ENCODE results near the gene PYCARD. TPM values are rescaled to one million over a fixed set of nuclear protein-coding genes. Genes with fewer than 3 reads are reported as not detected.
"Not testable (repeated sequence)": the region's sequence is repeated elsewhere in the genome, so short reads cannot be mapped to it uniquely, and the experiment has no call there.

Gene PYCARD
- total RNA-seq, 1 donor from 2014 or later = 15.3 TPM

DNA sequence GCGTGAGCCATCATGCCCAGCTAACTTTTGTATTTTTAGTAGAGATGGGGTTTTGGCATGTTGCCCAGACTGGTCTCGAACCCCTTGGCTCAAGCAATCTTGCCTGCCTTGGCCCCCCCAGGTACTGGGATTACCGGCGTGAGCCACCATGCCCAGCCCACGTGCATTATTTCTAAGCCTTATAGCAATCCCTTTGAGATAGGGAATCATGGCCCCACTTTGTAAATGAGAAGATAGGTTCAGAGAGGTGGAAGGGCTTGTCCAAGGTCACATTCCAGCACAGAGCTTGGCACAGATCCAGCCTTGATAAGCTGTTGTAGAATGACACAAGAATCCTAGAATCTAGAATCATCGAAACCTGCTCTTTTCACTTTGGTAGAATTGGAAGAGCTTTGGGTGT lies 4.2 kb upstream of the PYCARD start:
- Mint-ChIP-seq H3K27me3 (ENCODE audit: low read depth) (peaks cover 5% of the 10 kb centered on the region), H3K4me3 (ENCODE audit: low read depth) (no peak overlapping the region), H3K27ac (no peak overlapping the region), H3K4me1 (ENCODE audit: low read depth) (peaks cover 19% of the 10 kb centered on the region), H3K9me3 (no peaks in the 10 kb centered on the region), H3K36me3 (ENCODE audit: low read depth) (no peaks in the 10 kb centered on the region)
- intact Hi-C loops (cut with micrococcal nuclease) = loop anchor here (10.0 kb wide), 1 partner anchor 148 kb away; the partner anchor contains the start of gene ITGAX
- no peak for DNase-seq (ENCODE audit: low spot score)

DNA sequence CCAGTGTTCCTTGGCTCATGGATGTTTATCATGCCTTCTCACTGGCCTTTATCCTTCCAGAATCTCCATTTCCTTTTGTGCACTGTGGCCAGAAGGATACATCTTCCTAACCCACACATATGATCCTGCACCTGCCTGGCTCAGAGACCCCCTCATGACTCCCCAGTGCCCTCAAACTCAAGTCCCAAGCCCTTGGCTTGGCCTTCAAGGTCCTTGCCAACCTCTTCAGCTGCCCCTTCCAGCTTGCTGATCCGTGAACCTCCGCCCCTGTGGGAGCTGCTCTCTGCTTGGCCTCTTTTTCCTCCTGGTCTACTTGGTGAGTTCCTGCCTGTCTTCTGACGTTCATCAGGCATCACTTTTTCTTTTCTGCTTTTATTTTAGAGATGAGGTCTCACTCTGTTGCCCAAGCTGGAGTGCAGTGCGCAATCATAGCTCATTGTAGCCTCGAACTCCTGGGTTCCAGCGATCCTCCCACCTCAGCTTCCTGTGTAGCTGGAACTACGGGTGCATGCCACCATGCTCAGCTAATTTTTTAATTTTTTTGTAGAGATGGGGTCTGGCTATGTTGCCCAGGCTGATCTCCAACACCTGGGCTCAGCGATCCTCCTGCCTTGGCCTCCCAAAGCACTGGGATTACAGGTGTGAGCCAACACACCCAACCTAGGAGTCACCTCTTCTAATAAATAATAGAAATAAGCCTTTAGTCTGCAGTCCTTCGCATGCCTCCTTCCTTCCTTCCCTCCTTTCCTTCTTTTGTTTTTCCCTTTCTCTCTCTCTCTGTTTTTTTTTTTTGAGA lies 2.5 kb upstream of the PYCARD start:
- H3K4me3 Mint-ChIP-seq (ENCODE audit: low read depth) = no peak overlapping the region
- intact Hi-C loops (cut with micrococcal nuclease) = loop anchor here (5.0 to 10.0 kb wide), 4 partner anchors 62 to 662 kb away; partner anchors contain the start of gene ITGAX
- H3K4me1 Mint-ChIP-seq (ENCODE audit: low read depth) = peaks cover 27% of the 10 kb centered on the region
- H3K9me3 Mint-ChIP-seq = no peaks in the 10 kb centered on the region
- no peak for DNase-seq (ENCODE audit: low spot score)
- peaks cover 5% of the 10 kb centered on the region for H3K27me3 Mint-ChIP-seq (ENCODE audit: low read depth)
- H3K27ac Mint-ChIP-seq = no peak overlapping the region
- H3K36me3 Mint-ChIP-seq (ENCODE audit: low read depth) = peaks cover 11% of the 10 kb centered on the region

DNA sequence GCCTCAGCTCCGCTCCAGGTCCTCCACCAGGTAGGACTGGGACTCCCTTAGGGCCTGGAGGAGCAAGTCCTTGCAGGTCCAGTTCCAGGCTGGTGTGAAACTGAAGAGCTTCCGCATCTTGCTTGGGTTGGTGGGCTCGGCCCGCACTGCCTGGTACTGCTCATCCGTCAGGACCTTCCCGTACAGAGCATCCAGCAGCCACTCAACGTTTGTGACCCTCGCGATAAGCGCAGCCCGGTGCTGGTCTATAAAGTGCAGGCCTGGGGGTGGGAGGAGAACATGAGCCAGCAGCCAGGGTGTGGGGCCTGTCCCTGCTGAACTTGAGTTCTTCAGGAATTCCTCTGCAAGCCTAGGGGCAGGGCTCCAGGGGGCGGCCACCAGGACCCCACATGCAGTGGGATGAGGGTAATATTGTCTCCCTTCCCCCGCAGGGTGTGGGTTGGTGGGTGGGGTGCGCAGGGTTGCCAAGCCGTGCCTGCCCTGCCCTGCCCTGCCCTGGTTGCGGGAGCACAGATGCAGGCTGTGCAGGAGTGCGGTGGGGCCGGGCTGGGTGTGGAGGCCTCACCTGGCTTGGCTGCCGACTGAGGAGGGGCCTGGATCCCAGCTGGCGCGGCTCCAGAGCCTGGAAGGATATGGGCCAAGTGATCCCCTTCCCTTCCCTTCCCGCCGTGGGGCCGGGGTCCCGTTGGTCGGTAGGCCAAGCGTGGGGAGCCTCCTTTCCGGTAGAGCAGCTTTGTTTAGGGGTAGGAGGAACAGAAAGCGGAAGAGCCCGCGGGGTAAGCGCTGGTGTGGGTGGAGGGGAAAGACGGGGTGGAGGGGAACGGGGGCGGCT lies 762 bp downstream of the PYCARD start:
- peak overlapping the region; percentile 82 for H3K4me3 Mint-ChIP-seq (ENCODE audit: low read depth)
- DNase-seq (ENCODE audit: low spot score) = peak; percentile 33
- peaks cover 34% of the 10 kb centered on the region for H3K36me3 Mint-ChIP-seq (ENCODE audit: low read depth)
- intact Hi-C loops (cut with micrococcal nuclease) = loop anchor here (1.0 to 10.0 kb wide), 6 partner anchors 52 to 666 kb away; partner anchors contain the start of gene ITGAX
- peaks cover 46% of the 10 kb centered on the region for H3K4me1 Mint-ChIP-seq (ENCODE audit: low read depth)
- H3K27ac Mint-ChIP-seq = peak overlapping the region; percentile 77
- peaks cover 5% of the 10 kb centered on the region for H3K27me3 Mint-ChIP-seq (ENCODE audit: low read depth)
- H3K9me3 Mint-ChIP-seq = no peaks in the 10 kb centered on the region

DNA sequence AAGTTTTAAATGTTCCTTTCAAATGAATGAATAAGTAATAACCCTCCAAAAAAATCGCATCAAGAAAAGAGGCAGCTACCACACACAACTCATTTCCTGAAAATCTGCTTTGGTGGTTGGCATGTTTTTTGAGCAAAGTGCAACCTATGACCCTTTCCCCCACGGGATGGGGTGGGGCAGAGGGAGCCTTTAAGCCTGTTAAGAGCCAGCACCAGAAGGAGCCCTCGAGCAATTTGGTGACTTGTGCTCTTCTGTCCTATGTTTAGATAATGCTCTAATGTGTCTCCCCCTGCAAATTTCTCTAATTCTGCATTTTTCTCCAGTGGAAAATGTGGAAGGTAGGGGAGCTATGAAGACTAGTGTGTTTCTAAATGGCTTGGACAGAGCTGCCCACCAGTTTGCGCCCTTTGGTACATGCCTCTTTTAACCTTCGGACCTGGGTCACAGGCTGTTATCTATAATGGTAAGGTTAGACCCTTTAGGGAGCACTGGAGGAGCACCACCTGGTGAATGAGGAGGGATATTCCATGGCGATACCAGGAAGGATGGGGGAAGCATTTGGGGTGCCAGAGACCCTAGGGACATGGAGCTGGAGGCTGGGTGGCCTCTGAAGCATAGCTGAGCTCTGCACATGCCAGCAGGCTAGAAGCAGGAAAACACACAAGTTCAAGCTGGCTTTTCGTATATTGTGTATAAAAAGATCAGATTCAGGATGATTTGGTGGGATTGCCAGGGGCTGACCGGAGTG lies 1.6 kb downstream of the PYCARD start:
- Mint-ChIP-seq H3K4me1 (ENCODE audit: low read depth) (peaks cover 43% of the 10 kb centered on the region), H3K27me3 (ENCODE audit: low read depth) (no peaks in the 10 kb centered on the region), H3K27ac (peak overlapping the region; percentile 77), H3K36me3 (ENCODE audit: low read depth) (peaks cover 42% of the 10 kb centered on the region), H3K9me3 (no peaks in the 10 kb centered on the region), H3K4me3 (ENCODE audit: low read depth) (peak overlapping the region; percentile 82)
- DNase-seq (ENCODE audit: low spot score) = peak; percentile 56
- intact Hi-C loops (cut with micrococcal nuclease) = loop anchor here (1.0 to 10.0 kb wide), 6 partner anchors 52 to 666 kb away; partner anchors contain the start of gene ITGAX

DNA sequence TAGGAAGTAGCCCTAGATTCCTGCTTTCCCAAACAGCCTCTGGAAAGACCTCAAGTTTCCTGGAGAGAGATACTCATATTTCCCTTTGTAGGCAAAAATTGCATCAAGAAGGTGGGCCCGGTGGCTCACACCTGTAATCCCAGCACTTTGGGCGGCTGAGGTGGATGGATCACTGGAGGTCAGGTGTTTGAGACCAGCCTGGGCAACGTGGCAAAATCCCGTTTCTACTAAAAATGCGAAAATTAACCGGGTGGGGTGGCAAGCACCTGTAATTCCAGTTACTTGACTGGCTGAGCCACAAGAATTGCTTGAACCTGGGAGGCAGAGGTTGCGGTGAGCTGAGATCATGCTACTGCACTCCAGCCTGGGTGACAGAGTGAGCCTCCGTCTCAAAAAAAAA lies 2.4 kb downstream of the PYCARD start:
- Mint-ChIP-seq H3K36me3 (ENCODE audit: low read depth) (peaks cover 48% of the 10 kb centered on the region), H3K4me1 (ENCODE audit: low read depth) (peaks cover 43% of the 10 kb centered on the region), H3K27ac (peak overlapping the region; percentile 13)
- not testable (repeated sequence) for H3K27me3 Mint-ChIP-seq (ENCODE audit: low read depth); H3K9me3 Mint-ChIP-seq; DNase-seq (ENCODE audit: low spot score); H3K4me3 Mint-ChIP-seq (ENCODE audit: low read depth)
- intact Hi-C loops (cut with micrococcal nuclease) = loop anchor here (5.0 to 10.0 kb wide), 4 partner anchors 67 to 667 kb away; partner anchors contain the start of gene ITGAX

DNA sequence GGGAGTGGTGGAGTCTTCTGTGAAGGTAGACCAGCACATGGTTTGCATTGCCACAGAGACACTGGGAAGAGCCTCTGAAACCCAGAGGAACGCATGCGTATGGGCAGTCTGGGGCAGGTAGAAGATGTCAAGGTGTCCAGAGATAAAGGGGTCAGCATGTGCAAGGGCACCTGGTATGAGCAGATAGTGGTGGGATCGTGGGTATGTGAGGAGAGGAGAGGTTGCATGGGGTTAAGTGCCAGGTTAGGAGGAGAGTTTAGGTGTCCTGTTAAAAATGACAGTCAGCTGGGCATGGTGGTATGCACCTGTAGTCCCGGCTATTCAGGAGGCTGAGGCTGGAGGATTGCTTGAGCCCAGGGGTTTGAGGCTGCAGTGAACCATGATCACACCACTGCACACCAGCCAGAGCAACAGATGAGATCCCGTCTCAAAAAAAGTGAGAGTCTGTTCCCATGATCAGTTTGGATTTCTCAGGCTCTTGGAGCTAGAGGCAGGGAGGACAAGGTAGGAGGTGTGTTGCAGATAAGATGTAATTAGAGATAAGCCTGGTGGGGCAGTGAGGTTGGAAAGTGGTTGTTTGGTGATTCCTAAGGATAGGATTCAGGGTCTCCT lies 3.0 kb downstream of the PYCARD start:
- Mint-ChIP-seq H3K4me1 (ENCODE audit: low read depth) (peaks cover 43% of the 10 kb centered on the region), H3K4me3 (ENCODE audit: low read depth) (no peak overlapping the region)
- intact Hi-C loops (cut with micrococcal nuclease) = loop anchor here (5.0 to 10.0 kb wide), 4 partner anchors 68 to 668 kb away; partner anchors contain the start of gene ITGAX

DNA sequence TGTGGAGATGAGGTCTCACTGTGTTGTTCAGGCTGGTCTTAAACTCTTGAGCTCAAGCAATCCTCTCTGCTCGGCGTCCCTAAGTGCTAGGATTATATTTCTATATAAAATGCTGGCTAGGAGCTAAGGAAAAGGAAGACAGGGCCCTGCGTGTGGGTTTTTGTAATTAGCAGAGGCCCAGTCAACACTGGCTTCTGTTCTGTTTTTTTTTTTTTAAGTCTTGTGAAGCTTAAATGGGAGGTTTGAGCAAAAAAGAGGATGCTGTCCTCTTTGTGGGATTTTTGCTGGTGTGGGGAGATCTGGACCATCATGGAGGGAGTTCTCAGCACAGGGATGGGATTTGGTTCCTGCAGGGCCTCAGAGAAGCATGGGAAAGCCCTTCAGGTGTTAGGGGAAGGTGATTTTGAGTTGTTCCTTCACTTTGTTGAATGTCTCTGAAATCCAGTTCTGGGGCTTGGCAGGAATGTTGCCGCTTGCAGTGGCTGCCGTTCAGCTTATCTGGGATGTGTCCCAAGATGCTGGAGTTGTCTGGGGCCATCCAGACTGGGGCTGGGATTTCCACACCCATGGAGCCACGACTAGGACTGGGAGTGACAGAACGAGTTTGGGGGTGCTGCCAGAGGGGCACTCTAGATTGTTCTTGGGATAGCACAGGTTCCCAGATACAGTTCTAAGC lies 4.2 kb downstream of the PYCARD start:
- Mint-ChIP-seq H3K36me3 (ENCODE audit: low read depth) (peaks cover 65% of the 10 kb centered on the region), H3K27me3 (ENCODE audit: low read depth) (no peaks in the 10 kb centered on the region), H3K4me1 (ENCODE audit: low read depth) (peaks cover 40% of the 10 kb centered on the region), H3K4me3 (ENCODE audit: low read depth) (no peak overlapping the region), H3K27ac (peak overlapping the region; percentile 57), H3K9me3 (no peaks in the 10 kb centered on the region)
- DNase-seq (ENCODE audit: low spot score) = no peak
- intact Hi-C loops (cut with micrococcal nuclease) = no loop called here

More for the DNA sequence above, 3.0 kb downstream of the PYCARD start:
- Mint-ChIP-seq H3K27me3 (ENCODE audit: low read depth) (no peaks in the 10 kb centered on the region), H3K27ac (peak overlapping the region; percentile 36), H3K36me3 (ENCODE audit: low read depth) (peaks cover 54% of the 10 kb centered on the region), H3K9me3 (no peaks in the 10 kb centered on the region)
- no peak for DNase-seq (ENCODE audit: low spot score)

DNA sequence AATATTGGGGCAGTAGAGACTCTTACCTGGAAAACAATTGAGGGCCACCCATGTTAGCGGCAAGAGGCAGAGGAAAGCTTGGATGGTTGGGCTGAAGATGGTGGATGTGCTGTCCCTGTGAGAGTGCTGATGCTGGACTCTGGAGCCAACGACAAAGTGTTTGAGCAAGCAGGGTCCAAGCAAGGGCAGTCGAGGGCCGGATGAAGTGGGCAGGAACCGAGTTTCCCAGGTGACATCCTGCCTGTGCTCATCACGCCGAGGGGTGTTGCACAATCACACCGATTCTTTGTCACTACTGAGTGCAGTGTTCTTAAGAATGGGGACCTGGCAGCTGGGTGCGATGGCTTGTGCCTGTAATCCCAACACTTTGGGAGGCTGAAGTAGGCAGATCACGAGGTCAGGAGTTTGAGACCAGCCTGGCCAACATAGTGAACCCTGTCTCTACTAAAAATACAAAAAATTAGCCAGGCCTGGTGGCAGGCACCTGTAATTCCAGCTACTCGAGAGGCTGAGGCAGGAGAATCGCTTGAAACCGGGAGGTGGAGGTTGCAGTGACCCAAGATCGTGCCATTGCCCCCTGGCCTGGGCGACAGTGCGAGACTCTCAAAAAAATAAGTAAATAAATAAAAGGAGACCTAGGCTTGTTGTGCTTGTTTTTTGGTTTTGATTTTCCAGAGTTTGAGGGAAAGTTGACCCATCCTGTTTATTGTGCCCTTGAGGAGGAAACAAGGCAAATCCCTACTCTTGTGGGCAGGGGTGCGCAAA lies 6.1 kb downstream of the PYCARD start:
- H3K9me3 Mint-ChIP-seq = no peaks in the 10 kb centered on the region
- H3K4me3 Mint-ChIP-seq (ENCODE audit: low read depth) = no peak overlapping the region
- no peak overlapping the region for H3K27ac Mint-ChIP-seq
- no peaks in the 10 kb centered on the region for H3K27me3 Mint-ChIP-seq (ENCODE audit: low read depth)
- H3K36me3 Mint-ChIP-seq (ENCODE audit: low read depth) = peaks cover 81% of the 10 kb centered on the region
- intact Hi-C loops (cut with micrococcal nuclease) = no loop called here
- DNase-seq (ENCODE audit: low spot score) = no peak
- peaks cover 36% of the 10 kb centered on the region for H3K4me1 Mint-ChIP-seq (ENCODE audit: low read depth)

DNA sequence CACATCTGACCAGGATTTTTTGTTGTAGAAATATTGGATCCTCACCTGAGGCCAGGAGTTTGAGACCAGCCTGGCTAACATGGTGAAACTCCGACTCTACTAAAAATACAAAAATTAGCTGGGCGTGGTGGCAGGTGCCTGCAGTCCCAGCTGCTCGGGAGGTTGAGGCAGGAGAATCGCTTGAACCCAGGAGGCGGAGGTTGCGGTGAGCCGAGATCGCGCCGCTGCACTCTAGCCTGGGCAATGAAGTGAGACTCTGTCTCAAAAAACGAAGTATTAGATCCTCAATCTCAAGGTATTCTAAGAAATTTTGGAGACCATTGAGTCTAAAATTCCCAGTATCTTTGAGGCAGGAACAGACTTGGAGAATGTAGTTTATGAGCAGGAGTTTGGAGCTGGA lies 6.7 kb downstream of the PYCARD start:
- H3K4me3 Mint-ChIP-seq (ENCODE audit: low read depth); DNase-seq (ENCODE audit: low spot score); intact Hi-C loops (cut with micrococcal nuclease); H3K9me3 Mint-ChIP-seq; H3K27ac Mint-ChIP-seq; H3K27me3 Mint-ChIP-seq (ENCODE audit: low read depth): not testable (repeated sequence)
- H3K36me3 Mint-ChIP-seq (ENCODE audit: low read depth) = peaks cover 81% of the 10 kb centered on the region
- peaks cover 32% of the 10 kb centered on the region for H3K4me1 Mint-ChIP-seq (ENCODE audit: low read depth)

DNA sequence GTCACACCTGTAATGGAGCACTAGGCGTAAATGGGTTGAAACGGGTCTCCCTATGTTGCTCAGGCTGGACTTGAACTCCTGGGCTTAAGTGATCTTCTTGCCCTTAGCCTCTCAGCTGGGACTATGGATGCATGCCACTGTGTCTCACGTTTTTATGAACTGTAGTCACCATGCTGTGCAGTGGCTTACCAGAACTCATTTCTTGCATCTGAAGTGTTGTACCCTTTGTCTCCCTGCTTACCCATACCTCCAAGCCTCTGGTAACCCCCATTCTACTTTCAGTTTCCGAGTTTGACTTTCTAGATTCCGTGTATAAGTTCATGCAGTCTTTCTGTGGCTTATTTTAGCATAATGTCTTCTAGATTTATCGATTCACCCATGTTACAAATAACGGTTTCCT lies 7.7 kb downstream of the PYCARD start:
- Mint-ChIP-seq H3K27me3 (ENCODE audit: low read depth) (no peaks in the 10 kb centered on the region), H3K4me1 (ENCODE audit: low read depth) (peaks cover 34% of the 10 kb centered on the region), H3K9me3 (no peaks in the 10 kb centered on the region), H3K27ac (no peak overlapping the region), H3K4me3 (ENCODE audit: low read depth) (no peak overlapping the region), H3K36me3 (ENCODE audit: low read depth) (peaks cover 86% of the 10 kb centered on the region)
- DNase-seq (ENCODE audit: low spot score) = no peak
- intact Hi-C loops (cut with micrococcal nuclease) = no loop called here

DNA sequence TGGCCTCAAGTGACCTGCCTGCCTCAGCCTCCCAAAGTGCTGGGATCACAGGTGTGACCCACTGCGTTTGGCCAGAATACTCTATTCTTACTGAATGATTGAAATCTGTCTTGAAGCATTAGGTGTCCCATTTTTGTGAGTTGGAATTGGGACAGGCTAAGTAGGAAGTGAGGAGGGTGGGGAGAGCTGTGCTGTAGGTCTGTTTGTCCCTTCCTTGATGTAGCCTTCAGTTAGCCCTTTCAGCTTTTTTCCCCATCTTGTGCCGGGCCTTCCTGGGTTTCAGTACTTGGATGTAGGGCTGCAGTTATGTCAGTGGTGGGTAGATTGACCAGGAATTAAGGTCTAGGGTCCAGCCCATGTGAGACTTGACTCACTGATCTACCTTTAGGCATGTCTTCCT lies 8.7 kb downstream of the PYCARD start:
- Mint-ChIP-seq H3K27ac (no peak overlapping the region), H3K36me3 (ENCODE audit: low read depth) (peaks cover 88% of the 10 kb centered on the region), H3K4me1 (ENCODE audit: low read depth) (peaks cover 32% of the 10 kb centered on the region), H3K4me3 (ENCODE audit: low read depth) (no peak overlapping the region), H3K9me3 (no peaks in the 10 kb centered on the region), H3K27me3 (ENCODE audit: low read depth) (no peaks in the 10 kb centered on the region)
- DNase-seq (ENCODE audit: low spot score) = no peak
- intact Hi-C loops (cut with micrococcal nuclease) = no loop called here
